Left renal pelvis (tissue), 4 donors: ENCODE data around the gene EREG. TPM values are rescaled to one million over a fixed set of nuclear protein-coding genes. Genes with fewer than 3 reads are reported as not detected.
"Not testable (repeated sequence)": the region's sequence is repeated elsewhere in the genome, so short reads cannot be mapped to it uniquely, and the experiment has no call there.

Experiments used
- DNase-seq, 4 donors: peaks; one replicate each; pipeline ENCODE4 v3.0.0-alpha.2; 2013; ENCODE audit warnings: low read depth in 4 of 4, low spot score in 3 of 4
- polyA plus RNA-seq, 4 donors: library from polyadenylated mRNA; unstranded; fragments of 120-200 nt; gene quantifications; one replicate each; pipeline ENCODE4 v1.2.1, GENCODE V29; 2013; ENCODE audit not compliant: insufficient read length in 4 of 4

Gene EREG
- polyA plus RNA-seq, 4 donors, result 0.13 to 0.42 (median 0.24) TPM; not detected in 1

DNA sequence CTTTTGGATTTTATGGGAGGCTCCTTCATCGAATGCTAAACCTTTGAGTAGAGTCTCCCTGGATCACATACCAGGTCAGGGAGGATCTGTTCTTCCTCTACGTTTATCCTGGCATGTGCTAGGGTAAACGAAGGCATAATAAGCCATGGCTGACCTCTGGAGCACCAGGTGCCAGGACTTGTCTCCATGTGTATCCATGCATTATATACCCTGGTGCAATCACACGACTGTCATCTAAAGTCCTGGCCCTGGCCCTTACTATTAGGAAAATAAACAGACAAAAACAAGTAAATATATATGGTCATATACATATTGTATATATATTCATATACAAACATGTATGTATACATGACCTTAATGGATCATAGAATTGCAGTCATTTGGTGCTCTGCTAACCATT, 21.2 kb downstream of the EREG start:
- no peak for DNase-seq

GRCh38 chr4:74387790-74388189, 22.8 kb downstream of the EREG start:
- DNase-seq, result no peak

DNA sequence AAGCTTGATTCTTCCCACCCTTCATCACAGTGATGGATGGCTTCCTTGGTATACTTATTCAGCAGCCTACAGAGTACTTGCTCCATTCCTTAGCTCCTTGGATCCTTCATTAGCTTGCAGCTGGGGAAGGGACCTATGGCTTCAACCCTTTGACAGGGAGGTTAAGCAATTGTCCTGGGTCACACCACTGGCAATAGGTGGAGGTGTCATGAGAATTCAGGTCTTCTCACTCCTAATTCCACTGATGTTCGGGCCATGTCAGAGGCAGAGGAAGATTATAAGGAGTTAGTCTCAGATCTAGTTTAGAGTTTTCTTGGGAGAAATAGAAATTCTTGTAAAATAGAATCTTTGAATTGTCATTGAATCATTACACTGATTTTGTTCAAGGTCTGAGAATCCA, 24.5 kb downstream of the EREG start:
- no peak for DNase-seq

DNA sequence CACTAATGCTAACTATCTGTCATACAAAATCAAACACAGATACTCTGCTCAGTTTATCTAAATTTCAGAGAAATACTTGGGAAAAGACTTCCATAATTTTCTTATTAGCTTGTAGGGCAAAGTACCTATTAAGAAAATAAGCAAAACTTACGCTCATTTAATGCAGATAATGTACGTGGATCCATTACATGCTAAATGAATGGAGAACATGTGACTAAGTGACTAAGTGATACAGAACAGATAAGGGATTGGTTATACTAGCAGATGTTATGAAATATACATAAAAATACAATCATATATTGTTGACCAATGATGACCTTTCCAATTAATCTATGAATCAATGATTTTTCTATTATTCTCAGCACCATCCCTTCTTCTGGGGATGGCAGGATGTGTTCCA, 25.7 kb downstream of the EREG start:
- no peak for DNase-seq

- no peak for DNase-seq
Observed at GRCh38 chr4:74391346-74391745, 26.4 kb downstream of the EREG start.

- no peak for DNase-seq
Observed at GRCh38 chr4:74391890-74392475, 27.0 kb downstream of the EREG start.

- no peak for DNase-seq
Observed at GRCh38 chr4:74394476-74395136, 29.7 kb downstream of the EREG start.

DNA sequence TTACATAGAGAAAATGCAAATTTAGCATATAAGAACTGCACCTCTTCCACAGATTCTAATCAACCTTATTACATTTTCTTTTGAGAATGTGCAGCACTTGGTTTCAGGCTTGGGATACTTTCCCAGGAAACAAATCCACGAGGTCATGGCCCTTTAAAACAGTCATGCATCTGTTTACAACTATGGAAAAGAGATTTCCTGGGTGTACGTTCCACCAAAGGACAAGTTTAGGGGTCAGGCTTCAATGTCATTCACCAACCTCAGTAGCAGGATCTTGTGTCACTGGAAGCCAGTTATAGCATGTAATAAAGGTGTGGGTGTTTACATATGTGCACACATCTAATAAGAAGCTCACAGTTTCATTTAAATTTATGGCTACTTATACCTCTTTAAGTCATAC, 30.7 kb downstream of the EREG start:
- no peak for DNase-seq

- no peak for DNase-seq
Observed at GRCh38 chr4:74397748-74398426, 32.9 kb downstream of the EREG start.

GRCh38 chr4:74398894-74399589, 34.1 kb downstream of the EREG start:
- DNase-seq, result not testable (repeated sequence)

DNA sequence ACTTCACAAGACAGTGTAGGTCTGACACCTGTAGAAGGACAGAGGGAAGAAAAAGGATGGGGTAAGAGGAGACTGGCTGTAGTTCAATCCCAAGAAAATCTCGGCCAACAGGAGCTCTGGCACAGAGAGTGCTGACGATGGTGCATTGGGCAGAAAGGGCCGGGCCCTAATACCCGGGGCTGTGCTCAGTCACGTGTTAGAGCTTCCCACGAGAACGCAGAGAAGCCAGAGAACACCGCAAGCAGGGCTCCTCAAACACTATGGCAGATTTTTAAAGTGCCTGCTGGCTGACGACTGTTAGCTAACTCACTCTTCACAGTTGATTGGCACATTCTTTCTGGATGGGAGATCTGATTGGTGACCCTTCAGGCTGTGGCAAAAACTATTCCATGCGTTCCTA, 35.5 kb downstream of the EREG start:
- no peak for DNase-seq

GRCh38 chr4:74402692-74403456, 37.9 kb downstream of the EREG start:
- DNase-seq, result no peak

GRCh38 chr4:74407891-74408290, 42.9 kb downstream of the EREG start:
- DNase-seq, result no peak

GRCh38 chr4:74408639-74409038, 43.7 kb downstream of the EREG start:
- no peak for DNase-seq

GRCh38 chr4:74410272-74410671, 45.3 kb downstream of the EREG start:
- no peak for DNase-seq

- DNase-seq, result no peak
Observed at GRCh38 chr4:74412225-74412624, 47.3 kb downstream of the EREG start.

DNA sequence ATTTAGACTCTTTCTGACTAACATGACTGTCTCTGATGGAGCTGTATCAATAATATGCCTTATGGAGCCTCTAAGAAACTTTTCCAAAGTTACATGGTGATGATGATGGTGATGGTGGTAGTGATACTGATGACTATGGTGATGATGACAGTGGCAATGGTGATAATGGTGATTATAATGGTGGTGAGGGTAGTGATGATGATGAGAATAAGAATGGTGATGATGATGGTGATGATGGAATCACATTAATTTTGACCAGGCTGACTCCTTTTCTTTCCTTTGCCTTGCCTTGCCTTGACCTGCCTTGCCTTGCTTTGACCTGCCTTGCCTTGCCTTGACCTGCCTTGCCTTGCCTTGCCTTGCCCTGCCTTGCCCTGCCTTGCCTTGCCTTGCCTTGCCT, 48.3 kb downstream of the EREG start:
- DNase-seq, result no peak

- no peak for DNase-seq
Observed at GRCh38 chr4:74414149-74414809, 49.3 kb downstream of the EREG start.

DNA sequence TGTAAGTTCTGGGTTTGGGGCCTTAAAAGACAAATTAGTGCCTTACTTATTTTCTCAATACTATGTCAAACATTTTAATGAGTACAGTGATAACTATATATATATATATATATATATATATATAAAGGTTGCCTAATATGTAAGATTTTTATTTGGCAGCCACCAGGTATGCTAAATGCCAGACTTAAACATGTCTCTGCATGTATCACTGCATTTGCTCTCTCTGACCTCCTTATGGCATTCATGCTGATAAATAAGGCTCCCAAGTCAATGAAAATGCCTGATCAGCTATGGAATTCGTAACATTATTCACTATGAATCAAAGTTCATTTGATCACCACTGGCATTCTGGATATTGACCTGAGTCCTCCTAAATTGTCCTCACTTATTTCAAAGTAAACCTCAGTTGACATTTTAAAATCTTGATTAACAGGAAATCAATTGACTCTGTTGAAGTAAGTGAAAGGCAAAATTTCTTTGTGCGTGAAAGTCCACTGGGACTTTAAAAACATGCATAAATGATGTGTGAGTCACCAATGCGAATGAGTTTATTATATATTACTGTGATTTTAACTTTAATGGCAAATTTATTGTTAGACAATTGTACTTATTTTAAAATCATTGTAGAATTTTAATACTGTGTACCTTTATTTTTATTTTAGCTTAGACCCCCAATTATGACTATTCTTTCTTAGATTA, 50.8 kb downstream of the EREG start:
- DNase-seq, result no peak
